22Rv1 (cell line): ENCODE results near the gene SCN4B.

Experiments used
- ZFX ChIP-seq: fragments of 450-650 bp; IDR thresholded peaks from 2 replicates; pipeline ENCODE4 v1.6.1; 2017; ENCODE audit warnings: antibody characterized with exemption, borderline replicate concordance
- TF ChIP-seq, protein P1 (sequence below): fragments of 450-650 bp; IDR thresholded peaks from 2 replicates; pipeline ENCODE4 v1.5.1; 2017; ENCODE audit warnings: mild to moderate bottlenecking

DNA sequence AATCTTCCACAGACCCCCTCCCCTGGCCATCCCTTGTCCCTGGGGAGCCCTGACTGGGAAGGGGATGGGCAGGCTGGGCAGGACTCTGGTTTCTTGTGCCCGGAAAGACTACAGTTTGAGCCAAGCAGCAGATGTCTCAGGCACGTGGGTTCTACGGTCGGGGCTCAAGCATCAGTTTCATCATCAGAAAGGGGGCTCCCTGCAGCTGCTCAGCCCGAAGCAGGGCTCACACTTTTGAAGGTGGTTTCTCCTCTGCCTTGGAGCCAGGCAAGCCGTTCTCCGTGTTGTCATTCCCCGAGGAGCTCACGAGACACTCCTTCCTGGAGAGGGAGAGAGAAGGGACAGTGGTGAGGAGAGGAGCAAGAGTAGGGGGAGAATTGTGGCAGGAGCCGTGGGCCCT, 15.8 kb downstream of the SCN4B start:
- TF ChIP-seq, protein P1, sequence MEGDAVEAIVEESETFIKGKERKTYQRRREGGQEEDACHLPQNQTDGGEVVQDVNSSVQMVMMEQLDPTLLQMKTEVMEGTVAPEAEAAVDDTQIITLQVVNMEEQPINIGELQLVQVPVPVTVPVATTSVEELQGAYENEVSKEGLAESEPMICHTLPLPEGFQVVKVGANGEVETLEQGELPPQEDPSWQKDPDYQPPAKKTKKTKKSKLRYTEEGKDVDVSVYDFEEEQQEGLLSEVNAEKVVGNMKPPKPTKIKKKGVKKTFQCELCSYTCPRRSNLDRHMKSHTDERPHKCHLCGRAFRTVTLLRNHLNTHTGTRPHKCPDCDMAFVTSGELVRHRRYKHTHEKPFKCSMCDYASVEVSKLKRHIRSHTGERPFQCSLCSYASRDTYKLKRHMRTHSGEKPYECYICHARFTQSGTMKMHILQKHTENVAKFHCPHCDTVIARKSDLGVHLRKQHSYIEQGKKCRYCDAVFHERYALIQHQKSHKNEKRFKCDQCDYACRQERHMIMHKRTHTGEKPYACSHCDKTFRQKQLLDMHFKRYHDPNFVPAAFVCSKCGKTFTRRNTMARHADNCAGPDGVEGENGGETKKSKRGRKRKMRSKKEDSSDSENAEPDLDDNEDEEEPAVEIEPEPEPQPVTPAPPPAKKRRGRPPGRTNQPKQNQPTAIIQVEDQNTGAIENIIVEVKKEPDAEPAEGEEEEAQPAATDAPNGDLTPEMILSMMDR, result no peak
- no peak for TF ChIP-seq ZFX
